Tibial nerve (tissue), 4 donors: Measurements from ENCODE around the gene CCDC182. TPM values are rescaled to one million over a fixed set of nuclear protein-coding genes. Genes with fewer than 3 reads are reported as not detected.

ENCODE experiments used
- DNase-seq, 2 donors: peaks; one replicate each; pipeline ENCODE4 v3.0.0-alpha.2; 2019; ENCODE audit warnings: low spot score in 2 of 2
- H3K27ac ChIP-seq, 4 donors: fragments of 200-600 bp; sonication (generic) in 3 of 4; one replicate each; pipeline ENCODE4 v1.5.1; 2017 to 2019; ENCODE audit warnings: mild to moderate bottlenecking in 1 of 4
- H3K27me3 ChIP-seq, 2 donors: fragments of 200-600 bp; sonication (generic) in 1 of 2; one replicate each; pipeline versions ENCODE4 v1.5.1 to v1.6.0; 2017 to 2019
- H3K36me3 ChIP-seq, 3 donors: fragments of 200-600 bp; sonication (generic); one replicate each; pipeline ENCODE4 v1.5.1; 2018 to 2019
- H3K4me1 ChIP-seq, 4 donors: fragments of 200-600 bp; sonication (generic) in 3 of 4; one replicate each; pipeline ENCODE4 v1.5.1; 2017 to 2019
- H3K4me3 ChIP-seq, 4 donors: fragments of 200-600 bp; sonication (generic) in 3 of 4; one replicate each; pipeline ENCODE4 v1.5.1; 2017 to 2019; ENCODE audit warnings: mild to moderate bottlenecking in 1 of 4, moderate library complexity in 1 of 4
- H3K9me3 ChIP-seq, 4 donors: fragments of 200-600 bp; sonication (generic) in 3 of 4; one replicate each; pipeline ENCODE4 v1.5.1; 2017 to 2019
- EP300 ChIP-seq, 2 donors: sonication (generic); formaldehyde crosslinking; IDR thresholded peaks; one replicate each; pipeline ENCODE4 v1.6.1; 2017; ENCODE audit warnings: antibody characterized with exemption in 2 of 2, mild to moderate bottlenecking in 1 of 2
- POLR2A ChIP-seq, 2 donors: fragments of 450-650 bp; IDR thresholded peaks; one replicate each; pipeline ENCODE4 v1.6.1; 2017; ENCODE audit warnings: antibody characterized with exemption in 2 of 2, mild to moderate bottlenecking in 2 of 2, moderate library complexity in 2 of 2
- WGBS, 2 donors: methylation state at CpG; one replicate each; pipeline ENCODE4 v1.1.5; 2018; 5-methylcytosine and 5-hydroxymethylcytosine counted together
- total RNA-seq, 4 donors: library from RNA; depleted of rRNA; stranded (reverse); fragments of >200 nt; gene quantifications; one replicate each; pipeline ENCODE4 v1.1.0, GENCODE V29; 2016
- TF ChIP-seq, protein P1 (sequence below), 5 experiments: fragments of 200-600 bp in 3 of 5; fragments of 450-650 bp in 2 of 5; sonication (generic) in 3 of 5; IDR thresholded peaks; one replicate each; pipeline ENCODE4 v1.5.1; 2016 to 2019; ENCODE audit warnings: antibody characterized with exemption in 5 of 5, mild to moderate bottlenecking in 3 of 5, moderate library complexity in 2 of 5

The CCDC182 gene
- total RNA-seq, 4 donors from 2014 or later = not detected

DNA sequence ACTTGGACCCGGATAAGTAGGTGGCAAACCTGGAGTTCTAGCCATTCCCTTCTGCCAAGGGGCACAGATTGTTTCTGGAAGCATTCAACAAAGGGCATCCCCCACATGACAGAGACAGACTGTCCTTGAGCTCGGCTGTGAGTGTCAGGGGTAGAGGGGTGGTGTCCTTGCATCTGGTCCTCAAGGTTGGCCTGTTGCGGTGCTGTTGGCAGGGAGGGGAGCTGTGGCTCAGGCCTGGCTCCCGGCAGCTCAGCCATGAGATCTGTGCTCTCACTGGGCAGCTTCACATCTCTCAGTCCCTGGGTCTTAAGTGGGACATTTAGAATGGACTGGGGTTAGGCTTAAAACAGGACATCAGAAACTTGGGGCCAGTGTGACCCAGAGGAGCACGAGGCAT is 20.4 kb downstream of the CCDC182 start:
- Histone ChIP-seq H3K9me3 (no peaks in the 10 kb centered on the region), H3K4me3 (no peak overlapping the region), H3K27me3 (no peaks in the 10 kb centered on the region), H3K4me1 (no peaks in the 10 kb centered on the region), H3K27ac (no peak overlapping the region), H3K36me3 (no peaks in the 10 kb centered on the region)
- WGBS, 2 donors = 80 to 95% methylated on average over 4 to 5 of the region's 5 CpGs
- DNase-seq = no peak
- TF ChIP-seq, protein P1, sequence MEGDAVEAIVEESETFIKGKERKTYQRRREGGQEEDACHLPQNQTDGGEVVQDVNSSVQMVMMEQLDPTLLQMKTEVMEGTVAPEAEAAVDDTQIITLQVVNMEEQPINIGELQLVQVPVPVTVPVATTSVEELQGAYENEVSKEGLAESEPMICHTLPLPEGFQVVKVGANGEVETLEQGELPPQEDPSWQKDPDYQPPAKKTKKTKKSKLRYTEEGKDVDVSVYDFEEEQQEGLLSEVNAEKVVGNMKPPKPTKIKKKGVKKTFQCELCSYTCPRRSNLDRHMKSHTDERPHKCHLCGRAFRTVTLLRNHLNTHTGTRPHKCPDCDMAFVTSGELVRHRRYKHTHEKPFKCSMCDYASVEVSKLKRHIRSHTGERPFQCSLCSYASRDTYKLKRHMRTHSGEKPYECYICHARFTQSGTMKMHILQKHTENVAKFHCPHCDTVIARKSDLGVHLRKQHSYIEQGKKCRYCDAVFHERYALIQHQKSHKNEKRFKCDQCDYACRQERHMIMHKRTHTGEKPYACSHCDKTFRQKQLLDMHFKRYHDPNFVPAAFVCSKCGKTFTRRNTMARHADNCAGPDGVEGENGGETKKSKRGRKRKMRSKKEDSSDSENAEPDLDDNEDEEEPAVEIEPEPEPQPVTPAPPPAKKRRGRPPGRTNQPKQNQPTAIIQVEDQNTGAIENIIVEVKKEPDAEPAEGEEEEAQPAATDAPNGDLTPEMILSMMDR (IDR thresholded peaks at IDR 0.05) = no peak
- TF ChIP-seq EP300 (IDR thresholded peaks at IDR 0.05) (no peak), POLR2A (IDR thresholded peaks at IDR 0.05) (no peak)

DNA sequence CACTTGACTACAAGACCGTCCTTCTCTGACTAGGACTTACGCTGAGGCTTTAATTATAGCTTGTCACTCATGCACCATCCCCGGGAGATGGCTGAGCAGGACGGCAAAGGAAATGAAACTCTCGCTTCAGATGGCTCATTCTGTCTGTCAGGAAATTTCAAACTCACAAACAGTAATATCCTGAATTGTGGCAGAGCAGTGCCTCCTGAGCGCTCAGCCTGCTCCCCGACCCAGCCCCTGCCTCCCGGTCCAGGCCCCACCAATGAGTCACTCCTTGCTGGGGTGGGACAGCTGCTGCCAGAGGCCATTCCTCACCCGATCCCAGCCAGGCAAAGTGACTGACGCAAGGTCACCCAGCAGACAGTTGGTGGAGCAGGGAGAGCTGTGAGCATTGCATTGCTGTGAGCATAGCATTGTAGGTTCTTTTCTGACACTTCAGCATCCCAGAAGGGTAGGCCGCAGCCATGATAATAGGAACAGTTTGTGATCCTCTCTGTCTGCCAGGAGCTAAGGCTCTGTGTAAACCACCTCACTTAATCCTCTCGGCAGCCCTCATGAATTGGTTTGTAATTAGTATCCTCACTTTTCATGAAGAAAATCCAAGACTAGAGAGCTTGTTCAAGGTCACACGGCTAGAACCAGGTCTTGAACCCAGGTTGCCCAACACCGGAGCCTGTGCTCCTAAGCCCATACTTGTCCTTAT is 20.9 kb downstream of the CCDC182 start:
- H3K4me3 ChIP-seq = no peak overlapping the region
- no peak for DNase-seq
- 63 to 67% methylated on average over 14 of the region's 14 CpGs for WGBS, 2 donors
- H3K27me3 ChIP-seq = no peaks in the 10 kb centered on the region
- no peaks in the 10 kb centered on the region for H3K4me1 ChIP-seq
- no peak for TF ChIP-seq EP300 (IDR thresholded peaks at IDR 0.05)
- TF ChIP-seq POLR2A (IDR thresholded peaks at IDR 0.05) = no peak
- TF ChIP-seq, protein P1 (IDR thresholded peaks at IDR 0.05) = no peak
- H3K27ac ChIP-seq = no peak overlapping the region
- H3K9me3 ChIP-seq = no peaks in the 10 kb centered on the region
- H3K36me3 ChIP-seq = no peaks in the 10 kb centered on the region

DNA sequence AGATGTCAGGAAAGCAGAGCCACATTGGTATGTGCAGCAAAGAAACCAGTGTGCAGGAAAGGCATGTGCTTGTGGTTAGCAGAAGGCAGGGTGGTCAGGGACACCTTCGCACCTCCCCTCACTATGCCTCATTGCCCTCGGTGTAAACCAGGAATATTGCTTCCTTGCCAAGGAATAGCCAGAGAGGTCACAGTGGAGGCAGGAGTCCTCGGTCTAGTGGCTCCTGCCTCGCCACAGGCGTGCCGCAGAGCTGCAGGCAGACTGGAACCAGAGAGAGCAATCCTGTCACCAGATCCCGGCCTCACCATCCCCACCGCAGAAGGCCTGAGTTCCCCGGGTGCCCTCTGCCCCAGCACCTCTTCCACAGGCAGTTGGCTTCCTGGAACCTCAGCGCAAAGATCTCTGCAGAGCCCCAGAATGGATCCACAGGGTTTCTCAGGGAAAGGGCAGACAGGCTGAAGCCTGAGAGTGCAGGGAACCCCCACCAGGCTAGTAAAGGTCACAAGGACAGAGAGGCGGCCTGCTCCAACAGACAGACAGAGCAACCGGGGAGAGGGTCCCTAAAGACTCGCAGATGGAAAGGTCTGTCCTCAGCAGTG is 21.6 kb downstream of the CCDC182 start:
- H3K4me1 ChIP-seq = no peaks in the 10 kb centered on the region
- no peak overlapping the region for H3K27ac ChIP-seq
- no peak overlapping the region for H3K4me3 ChIP-seq
- no peak for TF ChIP-seq EP300 (IDR thresholded peaks at IDR 0.05)
- TF ChIP-seq, protein P1 (IDR thresholded peaks at IDR 0.05) = no peak
- TF ChIP-seq POLR2A (IDR thresholded peaks at IDR 0.05) = no peak
- H3K27me3 ChIP-seq = no peaks in the 10 kb centered on the region
- 74 to 77% methylated on average over 13 of the region's 13 CpGs for WGBS, 2 donors
- no peaks in the 10 kb centered on the region for H3K36me3 ChIP-seq
- no peak for DNase-seq
- no peaks in the 10 kb centered on the region for H3K9me3 ChIP-seq

DNA sequence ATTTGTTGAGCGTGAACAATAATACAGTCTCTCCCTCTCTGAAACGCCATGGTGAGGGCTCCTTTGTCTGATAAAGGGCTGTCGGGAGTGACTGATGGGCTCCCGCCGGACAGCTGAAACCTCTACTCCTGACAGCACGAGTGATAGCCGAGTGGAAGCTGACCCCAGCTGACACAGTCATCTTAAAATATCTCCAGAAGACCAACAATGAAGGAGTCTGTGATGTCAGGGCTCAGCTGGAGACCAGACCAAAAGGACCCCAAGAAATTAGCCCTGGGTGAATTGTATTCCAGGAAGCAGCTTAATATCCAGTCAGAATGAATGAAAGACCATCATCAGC is 22.4 kb downstream of the CCDC182 start:
- Histone ChIP-seq H3K4me3 (no peak overlapping the region), H3K27me3 (no peaks in the 10 kb centered on the region), H3K27ac (no peak overlapping the region), H3K36me3 (no peaks in the 10 kb centered on the region), H3K9me3 (no peaks in the 10 kb centered on the region), H3K4me1 (no peaks in the 10 kb centered on the region)
- no peak for DNase-seq
- WGBS, 2 donors = 54 to 73% methylated on average over 7 of the region's 7 CpGs
- TF ChIP-seq, protein P1 (IDR thresholded peaks at IDR 0.05) = no peak
- TF ChIP-seq POLR2A (IDR thresholded peaks at IDR 0.05) = no peak
- TF ChIP-seq EP300 (IDR thresholded peaks at IDR 0.05) = no peak

DNA sequence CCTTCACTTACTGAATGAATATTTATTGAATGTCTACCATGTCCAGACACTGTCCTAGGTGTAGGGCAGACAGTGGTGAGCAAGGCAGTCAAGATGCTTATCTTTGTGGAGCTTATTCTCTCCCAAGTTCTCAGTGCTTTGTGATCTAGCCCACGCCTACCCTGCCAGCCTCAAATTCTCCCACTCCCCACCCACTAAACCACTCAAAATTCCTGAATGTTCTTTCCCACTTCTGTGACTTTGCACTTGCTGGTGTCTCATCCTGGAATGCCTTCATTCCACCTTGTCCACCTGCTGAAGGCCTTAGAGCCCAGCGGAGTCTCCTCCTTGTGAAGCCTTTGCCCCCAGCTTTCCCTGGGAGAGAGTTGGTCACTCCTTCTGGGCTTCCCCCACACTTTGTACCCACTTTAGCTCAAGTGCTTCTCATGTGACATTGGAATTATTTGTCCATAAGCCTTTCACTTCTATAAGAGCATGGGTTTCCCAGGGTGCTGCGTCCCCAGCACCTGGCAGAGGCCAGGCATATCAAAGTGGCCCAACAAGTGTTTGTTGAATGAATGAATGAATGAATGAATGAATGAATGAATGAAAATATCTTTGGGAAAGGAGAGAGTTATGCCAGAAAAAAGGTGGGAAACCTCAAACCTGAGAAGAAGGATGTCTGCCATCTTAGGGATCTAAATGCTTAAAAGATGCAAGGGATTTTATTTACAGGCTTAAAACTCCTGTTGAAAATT is 23.0 kb downstream of the CCDC182 start:
- Histone ChIP-seq H3K4me3 (no peak overlapping the region), H3K4me1 (no peaks in the 10 kb centered on the region), H3K27ac (no peak overlapping the region), H3K36me3 (no peaks in the 10 kb centered on the region), H3K9me3 (no peaks in the 10 kb centered on the region), H3K27me3 (no peaks in the 10 kb centered on the region)
- no peak for DNase-seq
- no peak for TF ChIP-seq EP300 (IDR thresholded peaks at IDR 0.05)
- TF ChIP-seq POLR2A (IDR thresholded peaks at IDR 0.05) = no peak
- TF ChIP-seq, protein P1 (IDR thresholded peaks at IDR 0.05) = no peak
- 89 to 90% methylated on average over 3 of the region's 3 CpGs for WGBS, 2 donors
